Glutamatergic neuron (in vitro differentiated cells): ENCODE results near the gene CAMK2A. TPM values are rescaled to one million over a fixed set of nuclear protein-coding genes. Genes with fewer than 3 reads are reported as not detected.

Experiments
- DNase-seq: peaks from one replicate; pipeline ENCODE4 v3.0.0; 2022
- H3K27ac Mint-ChIP-seq: one replicate; pipeline ENCODE4 v1.8.0; 2020; ENCODE audit warnings: mild to moderate bottlenecking, mixed read lengths, inconsistent platforms; ENCODE audit not compliant: unreplicated experiment
- H3K27me3 Mint-ChIP-seq: one replicate; pipeline ENCODE4 v1.8.0; 2020; ENCODE audit warnings: mild to moderate bottlenecking, moderate library complexity, mixed read lengths, inconsistent platforms; ENCODE audit not compliant: unreplicated experiment
- H3K36me3 Mint-ChIP-seq: one replicate; pipeline ENCODE4 v1.8.0; 2020; ENCODE audit warnings: mild to moderate bottlenecking, mixed read lengths, inconsistent platforms; ENCODE audit not compliant: unreplicated experiment
- H3K4me1 Mint-ChIP-seq: one replicate; pipeline ENCODE4 v1.8.0; 2020; ENCODE audit warnings: mild to moderate bottlenecking, low read depth, mixed read lengths, inconsistent platforms; ENCODE audit not compliant: unreplicated experiment
- H3K4me3 Mint-ChIP-seq: one replicate; pipeline ENCODE4 v1.8.0; 2020; ENCODE audit warnings: mild to moderate bottlenecking, mixed read lengths, inconsistent platforms; ENCODE audit not compliant: unreplicated experiment
- H3K9me3 Mint-ChIP-seq: one replicate; pipeline ENCODE4 v1.8.0; 2020; ENCODE audit warnings: mild to moderate bottlenecking, moderate library complexity, mixed read lengths, inconsistent platforms; ENCODE audit not compliant: unreplicated experiment
- CTCF ChIP-seq: fragments of 200-600 bp; sonication (generic); IDR thresholded peaks from one replicate; pipeline ENCODE4 v1.5.0; 2021; ENCODE audit not compliant: partially characterized antibody, unreplicated experiment
- total RNA-seq: library from RNA; stranded (reverse); fragmentation: NEBNext Ultra II Directional; extraction: Animal tissue kit (Norgen Biotek cat#: 25700); gene quantifications from one replicate; pipeline ENCODE4 v1.2.1, GENCODE V29; 2021; ENCODE audit not compliant: unreplicated experiment

CAMK2A gene
- total RNA-seq, 1 donor from 2014 or later = 1.1 TPM

- peaks cover 20% of the 10 kb centered on the region for H3K4me1 Mint-ChIP-seq
- no peaks in the 10 kb centered on the region for H3K36me3 Mint-ChIP-seq
- H3K27me3 Mint-ChIP-seq = peaks cover 4% of the 10 kb centered on the region
- H3K27ac Mint-ChIP-seq = no peak overlapping the region
- no peaks in the 10 kb centered on the region for H3K9me3 Mint-ChIP-seq
- TF ChIP-seq CTCF = no peak
- DNase-seq = no peak
- peak overlapping the region; percentile 71 for H3K4me3 Mint-ChIP-seq
These were observed 12.3 kb upstream of the CAMK2A start for GRCh38 chr5:150301901-150302300.

- TF ChIP-seq CTCF = no peak
- H3K36me3 Mint-ChIP-seq = no peaks in the 10 kb centered on the region
- peaks cover 15% of the 10 kb centered on the region for H3K4me1 Mint-ChIP-seq
- H3K27ac Mint-ChIP-seq = no peak overlapping the region
- no peak for DNase-seq
- H3K9me3 Mint-ChIP-seq = no peaks in the 10 kb centered on the region
- no peak overlapping the region for H3K4me3 Mint-ChIP-seq
- peaks cover 4% of the 10 kb centered on the region for H3K27me3 Mint-ChIP-seq
These were observed 11.6 kb upstream of the CAMK2A start for GRCh38 chr5:150301170-150301505.

- peaks cover 10% of the 10 kb centered on the region for H3K4me1 Mint-ChIP-seq
- no peaks in the 10 kb centered on the region for H3K9me3 Mint-ChIP-seq
- no peaks in the 10 kb centered on the region for H3K36me3 Mint-ChIP-seq
- no peak for TF ChIP-seq CTCF
- H3K4me3 Mint-ChIP-seq = no peak overlapping the region
- no peak for DNase-seq
- H3K27ac Mint-ChIP-seq = no peak overlapping the region
- peaks cover 4% of the 10 kb centered on the region for H3K27me3 Mint-ChIP-seq
These were observed 11.1 kb upstream of the CAMK2A start for GRCh38 chr5:150300496-150301169.

GRCh38 chr5:150299571-150300327, 10.2 kb upstream of the CAMK2A start:
- no peak overlapping the region for H3K27ac Mint-ChIP-seq

More at GRCh38 chr5:150299571-150300327, 10.2 kb upstream of the CAMK2A start:
- Mint-ChIP-seq H3K4me3 (no peak overlapping the region), H3K27me3 (peaks cover 4% of the 10 kb centered on the region), H3K4me1 (peaks cover 6% of the 10 kb centered on the region), H3K9me3 (peaks cover 1% of the 10 kb centered on the region), H3K36me3 (no peaks in the 10 kb centered on the region)
- no peak for DNase-seq
- no peak for TF ChIP-seq CTCF
